ENCODE data around the gene SLC27A3.

SLC27A3 gene

GRCh38 chr1:153750026-153750995 is 24.9 kb upstream of the SLC27A3 start:
- TF ChIP-seq RARB (CRISPR knock-in tag; IDR thresholded peaks at IDR 0.05) (no peak), ZC3H10 (CRISPR knock-in tag; IDR thresholded peaks at IDR 0.05) (no peak), ZNF8 (CRISPR knock-in tag; IDR thresholded peaks at IDR 0.05) (no peak), CREB5 (CRISPR knock-in tag; IDR thresholded peaks at IDR 0.05; ENCODE audit: low read depth) (no peak), ISL1 (CRISPR knock-in tag; IDR thresholded peaks at IDR 0.05) (no peak), TSHZ2 (CRISPR knock-in tag; IDR thresholded peaks at IDR 0.05) (no peak), POU6F1 (CRISPR knock-in tag; IDR thresholded peaks at IDR 0.05; ENCODE audit: borderline replicate concordance, low read depth) (no peak), CSDC2 (CRISPR knock-in tag; IDR thresholded peaks at IDR 0.05) (no peak), TOX (CRISPR knock-in tag; IDR thresholded peaks at IDR 0.05; ENCODE audit: borderline replicate concordance) (no peak), ARNTL (CRISPR knock-in tag; IDR thresholded peaks at IDR 0.05; ENCODE audit: borderline replicate concordance, low read depth) (no peak), ZFP3 (CRISPR knock-in tag; IDR thresholded peaks at IDR 0.05) (no peak), BACH2 (CRISPR knock-in tag; IDR thresholded peaks at IDR 0.05; ENCODE audit: borderline replicate concordance) (no peak), SNAI2 (CRISPR knock-in tag; IDR thresholded peaks at IDR 0.05) (no peak), GLIS3 (CRISPR knock-in tag; IDR thresholded peaks at IDR 0.05) (no peak), PPARA (CRISPR knock-in tag; IDR thresholded peaks at IDR 0.05; ENCODE audit: borderline replicate concordance) (no peak), ZFP30 (CRISPR knock-in tag; IDR thresholded peaks at IDR 0.05) (no peak), PATZ1 (CRISPR knock-in tag; IDR thresholded peaks at IDR 0.05; ENCODE audit: borderline replicate concordance) (no peak), TCF4 (CRISPR knock-in tag; IDR thresholded peaks at IDR 0.05; ENCODE audit: borderline replicate concordance) (no peak)
- ATAC-seq, result no peak

GRCh38 chr1:153752072-153752471 is 23.1 kb upstream of the SLC27A3 start:
- TF ChIP-seq SNAI2 (CRISPR knock-in tag; IDR thresholded peaks at IDR 0.05) (no peak), PATZ1 (CRISPR knock-in tag; IDR thresholded peaks at IDR 0.05; ENCODE audit: borderline replicate concordance) (no peak), BACH2 (CRISPR knock-in tag; IDR thresholded peaks at IDR 0.05; ENCODE audit: borderline replicate concordance) (no peak), OSR1 (CRISPR knock-in tag; IDR thresholded peaks at IDR 0.05) (no peak)
- no peak for ATAC-seq

Data from SK-N-SH treated with all-trans-retinoic acid at 6 μM for 48 hours (cell line).